RPMI7951 (cell line): ENCODE data around the gene CPSF4L. TPM values are rescaled to one million over a fixed set of nuclear protein-coding genes. Genes with fewer than 3 reads are reported as not detected.

Experiments
- DNase-seq: peaks from one replicate; pipeline ENCODE4 v3.0.0-alpha.2; 2012; ENCODE audit warnings: low read depth
- total RNA-seq: library from RNA; depleted of rRNA; stranded (reverse); fragments of >200 nt; shearing (Covaris generic); gene quantifications from 2 replicates; pipeline ENCODE4 v1.2.3, GENCODE V29; 2014

CPSF4L gene
- total RNA-seq, 1 experiment from 2014 or later = not detected

GRCh38 chr17:73289549-73290254 is 28.0 kb upstream of the CPSF4L start:
- DNase-seq = no peak

GRCh38 chr17:73288534-73289302 is 27.0 kb upstream of the CPSF4L start:
- no peak for DNase-seq

- DNase-seq = no peak
These were observed 25.2 kb upstream of the CPSF4L start for GRCh38 chr17:73286863-73287296.

GRCh38 chr17:73285916-73286862 is 24.5 kb upstream of the CPSF4L start:
- no peak for DNase-seq

GRCh38 chr17:73285603-73285908 is 23.9 kb upstream of the CPSF4L start:
- no peak for DNase-seq

GRCh38 chr17:73284906-73285602 is 23.4 kb upstream of the CPSF4L start:
- DNase-seq = no peak

GRCh38 chr17:73284354-73284753 is 22.7 kb upstream of the CPSF4L start:
- DNase-seq = no peak

- no peak for DNase-seq
These were observed 22.2 kb upstream of the CPSF4L start for GRCh38 chr17:73283841-73284282.

GRCh38 chr17:73283250-73283649 is 21.6 kb upstream of the CPSF4L start:
- DNase-seq = no peak

GRCh38 chr17:73282629-73283028 is 20.9 kb upstream of the CPSF4L start:
- no peak for DNase-seq

- no peak for DNase-seq
These were observed 20.2 kb upstream of the CPSF4L start for GRCh38 chr17:73281928-73282327.

GRCh38 chr17:73280191-73280590 is 18.5 kb upstream of the CPSF4L start:
- no peak for DNase-seq

- DNase-seq = no peak
These were observed 18.0 kb upstream of the CPSF4L start for GRCh38 chr17:73279704-73280103.

GRCh38 chr17:73278465-73279453 is 17.1 kb upstream of the CPSF4L start:
- no peak for DNase-seq

- DNase-seq = no peak
These were observed 16.4 kb upstream of the CPSF4L start for GRCh38 chr17:73278049-73278464.

- no peak for DNase-seq
These were observed 12.8 kb upstream of the CPSF4L start for GRCh38 chr17:73274490-73274889.

- DNase-seq = no peak
These were observed 11.2 kb upstream of the CPSF4L start for GRCh38 chr17:73272906-73273218.

- no peak for DNase-seq
These were observed 9.4 kb upstream of the CPSF4L start for GRCh38 chr17:73271072-73271471.

- no peak for DNase-seq
These were observed 8.1 kb upstream of the CPSF4L start for GRCh38 chr17:73269791-73270190.

GRCh38 chr17:73269329-73269615 is 7.6 kb upstream of the CPSF4L start:
- no peak for DNase-seq
